Activated CD4-positive, alpha-beta T cell treated with anti-CD3 and anti-CD28 coated beads for 4 hours (primary cell): Measurements from ENCODE around the gene PPM1N.

Experiments
- DNase-seq, 2 donors: peaks; one replicate each; pipeline ENCODE4 v3.0.0-alpha.2; 2020

PPM1N gene

GRCh38 chr19:45471111-45471930 lies 26.9 kb upstream of the PPM1N start:
- no peak for DNase-seq

- no peak for DNase-seq
Observed at GRCh38 chr19:45471931-45472562, 26.2 kb upstream of the PPM1N start.

- DNase-seq: no peak
Observed at GRCh38 chr19:45472563-45473366, 25.5 kb upstream of the PPM1N start.

GRCh38 chr19:45473367-45473681 lies 24.9 kb upstream of the PPM1N start:
- DNase-seq: no peak

GRCh38 chr19:45473682-45474605 lies 24.3 kb upstream of the PPM1N start:
- no peak for DNase-seq

GRCh38 chr19:45474606-45475521 lies 23.4 kb upstream of the PPM1N start:
- no peak for DNase-seq

GRCh38 chr19:45475537-45476291 lies 22.5 kb upstream of the PPM1N start:
- no peak for DNase-seq

- DNase-seq: no peak
Observed at GRCh38 chr19:45476304-45476703, 21.9 kb upstream of the PPM1N start.

- DNase-seq: no peak
Observed at GRCh38 chr19:45477186-45477585, 21.1 kb upstream of the PPM1N start.

GRCh38 chr19:45477713-45478453 lies 20.4 kb upstream of the PPM1N start:
- no peak for DNase-seq

- DNase-seq: peak; percentile 86 to 94
Observed at GRCh38 chr19:45478454-45479238, 19.6 kb upstream of the PPM1N start.

GRCh38 chr19:45483033-45483432 lies 15.2 kb upstream of the PPM1N start:
- no peak for DNase-seq

- no peak for DNase-seq
Observed at GRCh38 chr19:45484273-45484945, 13.8 kb upstream of the PPM1N start.

GRCh38 chr19:45485305-45486077 lies 12.8 kb upstream of the PPM1N start:
- DNase-seq: peak; percentile 98

GRCh38 chr19:45488708-45489107 lies 9.5 kb upstream of the PPM1N start:
- no peak for DNase-seq

GRCh38 chr19:45489216-45489855 lies 8.9 kb upstream of the PPM1N start:
- no peak for DNase-seq

- DNase-seq: no peak
Observed at GRCh38 chr19:45492137-45492626, 6.1 kb upstream of the PPM1N start.
